Fibroblast of villous mesenchyme (primary cell): Measurements from ENCODE around the gene PRSS2. TPM values are rescaled to one million over a fixed set of nuclear protein-coding genes. Genes with fewer than 3 reads are reported as not detected.
A peak's percentile ranks its signal among the peaks of the same experiment; 100 is the strongest.

Source experiments
- DNase-seq: peaks from one replicate; pipeline ENCODE4 v3.0.0-alpha.2; 2010; ENCODE audit warnings: low read depth
- H3K4me3 ChIP-seq: 2 replicates; pipeline ENCODE4 v1.5.1; 2011; ENCODE audit warnings: low read depth, mild to moderate bottlenecking, low read length
- total RNA-seq: library from RNA; depleted of rRNA; stranded (reverse); fragments of >200 nt; gene quantifications from 2 replicates; pipeline ENCODE4 v1.2.3, GENCODE V29; 2012
- TF ChIP-seq, protein P1 (sequence below): IDR thresholded peaks from 2 replicates; pipeline ENCODE4 v1.5.1; 2012; ENCODE audit warnings: low read depth, mild to moderate bottlenecking, low read length; ENCODE audit not compliant: insufficient read depth

PRSS2 gene
- total RNA-seq, 1 donor = not detected

DNA sequence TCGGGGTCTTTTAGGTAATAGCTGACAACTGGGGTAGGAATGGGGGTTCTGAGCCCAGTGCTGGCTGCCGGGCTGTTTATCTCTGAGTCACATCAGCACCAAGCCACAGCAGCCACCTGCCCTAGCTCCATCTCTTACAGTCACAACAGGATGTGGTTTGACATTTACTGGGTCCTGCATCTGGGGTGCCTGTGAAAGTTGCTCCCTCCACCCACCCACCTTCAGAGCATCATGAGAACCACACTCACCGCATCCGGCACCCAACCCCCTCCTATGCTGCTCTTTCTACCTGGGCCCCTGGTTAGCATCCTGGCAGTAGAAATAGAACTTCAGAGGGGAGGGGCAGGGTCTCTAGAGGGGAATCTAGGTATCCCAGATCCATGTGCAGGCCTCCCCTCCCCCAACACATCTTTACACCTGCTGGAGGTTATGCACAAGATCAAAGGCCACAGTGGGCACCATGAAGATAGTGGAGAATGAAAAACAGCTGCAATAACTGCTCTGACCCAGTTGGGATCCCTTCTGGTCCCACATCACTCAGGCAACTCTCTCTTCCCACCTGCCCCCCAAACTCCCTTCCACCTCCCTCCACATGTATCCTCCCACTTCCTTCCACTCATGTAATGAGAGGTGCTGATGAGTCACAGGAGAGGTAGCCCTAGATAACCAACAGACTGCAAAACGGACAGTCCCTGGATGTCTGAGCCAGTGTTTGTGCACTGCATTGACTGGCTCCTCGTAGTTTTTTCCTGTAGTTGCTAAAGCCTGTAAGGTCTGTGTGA lies 38.2 kb downstream of the PRSS2 start:
- peak; percentile 62 for DNase-seq
- TF ChIP-seq, protein P1, sequence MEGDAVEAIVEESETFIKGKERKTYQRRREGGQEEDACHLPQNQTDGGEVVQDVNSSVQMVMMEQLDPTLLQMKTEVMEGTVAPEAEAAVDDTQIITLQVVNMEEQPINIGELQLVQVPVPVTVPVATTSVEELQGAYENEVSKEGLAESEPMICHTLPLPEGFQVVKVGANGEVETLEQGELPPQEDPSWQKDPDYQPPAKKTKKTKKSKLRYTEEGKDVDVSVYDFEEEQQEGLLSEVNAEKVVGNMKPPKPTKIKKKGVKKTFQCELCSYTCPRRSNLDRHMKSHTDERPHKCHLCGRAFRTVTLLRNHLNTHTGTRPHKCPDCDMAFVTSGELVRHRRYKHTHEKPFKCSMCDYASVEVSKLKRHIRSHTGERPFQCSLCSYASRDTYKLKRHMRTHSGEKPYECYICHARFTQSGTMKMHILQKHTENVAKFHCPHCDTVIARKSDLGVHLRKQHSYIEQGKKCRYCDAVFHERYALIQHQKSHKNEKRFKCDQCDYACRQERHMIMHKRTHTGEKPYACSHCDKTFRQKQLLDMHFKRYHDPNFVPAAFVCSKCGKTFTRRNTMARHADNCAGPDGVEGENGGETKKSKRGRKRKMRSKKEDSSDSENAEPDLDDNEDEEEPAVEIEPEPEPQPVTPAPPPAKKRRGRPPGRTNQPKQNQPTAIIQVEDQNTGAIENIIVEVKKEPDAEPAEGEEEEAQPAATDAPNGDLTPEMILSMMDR = no peak
- no peak overlapping the region for H3K4me3 ChIP-seq

DNA sequence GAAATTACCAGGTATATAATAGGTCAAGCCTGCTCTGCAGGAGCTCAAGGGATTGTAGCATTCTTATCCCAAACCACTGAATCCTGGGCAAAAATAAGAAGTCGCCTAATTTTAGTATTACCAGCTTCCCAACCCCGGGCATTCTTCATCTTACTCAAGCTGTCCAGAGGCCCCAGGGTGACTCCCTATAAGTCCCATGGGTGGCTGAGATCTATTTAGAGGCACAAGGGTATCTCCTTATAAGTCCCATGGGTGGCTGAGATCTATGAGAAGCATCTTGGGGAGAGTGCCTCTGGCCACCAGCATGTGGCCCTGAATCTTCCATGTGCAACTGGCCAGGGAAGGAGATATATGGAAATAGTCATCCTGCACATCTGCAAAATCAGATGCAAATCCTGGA lies 38.9 kb downstream of the PRSS2 start:
- TF ChIP-seq, protein P1 = no peak
- no peak overlapping the region for H3K4me3 ChIP-seq
- DNase-seq = no peak

DNA sequence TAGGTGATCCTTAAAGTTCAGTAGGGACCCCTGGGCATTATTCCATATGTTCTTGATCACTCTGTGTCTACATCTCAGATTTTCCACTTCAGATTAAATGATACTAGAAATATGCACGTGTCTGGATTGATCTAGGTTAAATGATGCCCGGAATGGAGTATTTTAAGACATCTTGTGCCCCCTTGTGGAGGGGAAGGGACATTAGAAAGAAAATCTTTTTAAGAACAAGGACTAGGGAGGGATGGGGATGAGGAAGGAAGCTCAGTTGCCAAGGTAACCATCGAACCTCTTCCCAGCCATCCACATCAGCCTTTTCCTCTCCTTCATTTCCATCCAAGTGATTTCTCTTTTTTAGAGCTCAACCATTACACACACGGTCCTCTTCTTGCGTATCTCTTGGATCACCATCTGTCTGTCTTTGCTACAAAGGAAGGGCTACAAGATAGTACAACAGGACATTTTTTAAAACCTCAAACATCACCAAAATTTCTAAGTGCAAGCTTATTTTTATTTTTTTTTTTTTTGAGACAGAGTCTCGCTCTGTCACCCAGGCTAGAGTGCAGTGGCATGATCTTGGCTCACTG lies 40.5 kb downstream of the PRSS2 start:
- TF ChIP-seq, protein P1 = peak; percentile 75
- H3K4me3 ChIP-seq = no peak overlapping the region
- peak; percentile 65 for DNase-seq

DNA sequence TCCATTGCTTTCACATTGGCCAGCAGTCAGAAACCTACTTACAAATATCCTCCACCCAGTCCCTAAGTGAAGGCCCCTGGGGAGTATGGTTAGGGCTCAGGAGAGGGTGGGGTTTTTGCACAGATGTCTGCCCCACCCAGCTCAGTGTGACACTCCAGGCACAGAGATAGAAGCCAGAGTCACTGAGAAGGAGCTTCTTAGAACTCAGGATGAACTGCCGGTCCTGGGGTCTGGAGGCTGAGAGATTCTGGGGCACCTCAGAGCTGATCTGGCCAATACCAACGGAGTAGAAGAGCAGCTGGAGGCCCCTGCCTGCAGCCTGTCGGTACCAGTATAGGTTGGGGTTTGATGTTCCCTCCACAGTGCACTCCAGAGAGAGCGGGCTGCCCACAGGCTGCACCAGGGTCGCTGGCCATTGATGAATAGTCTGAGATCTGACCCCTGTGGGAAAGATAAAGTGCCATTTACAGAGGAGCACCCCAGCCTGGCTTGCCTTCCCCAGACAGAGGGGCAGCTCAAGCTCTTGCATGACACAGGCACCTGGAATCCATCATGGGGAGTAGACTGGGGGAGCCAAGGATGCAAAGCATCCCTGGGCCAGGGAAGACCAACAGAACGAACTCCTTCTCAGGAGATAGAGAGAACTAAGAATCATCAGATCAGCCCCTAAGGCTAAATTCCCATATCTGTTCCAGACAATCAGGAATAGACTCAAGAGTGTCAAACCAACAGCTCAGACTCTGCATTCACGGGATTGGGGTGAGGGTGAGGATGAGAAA lies 41.9 kb downstream of the PRSS2 start:
- no peak for DNase-seq

DNA sequence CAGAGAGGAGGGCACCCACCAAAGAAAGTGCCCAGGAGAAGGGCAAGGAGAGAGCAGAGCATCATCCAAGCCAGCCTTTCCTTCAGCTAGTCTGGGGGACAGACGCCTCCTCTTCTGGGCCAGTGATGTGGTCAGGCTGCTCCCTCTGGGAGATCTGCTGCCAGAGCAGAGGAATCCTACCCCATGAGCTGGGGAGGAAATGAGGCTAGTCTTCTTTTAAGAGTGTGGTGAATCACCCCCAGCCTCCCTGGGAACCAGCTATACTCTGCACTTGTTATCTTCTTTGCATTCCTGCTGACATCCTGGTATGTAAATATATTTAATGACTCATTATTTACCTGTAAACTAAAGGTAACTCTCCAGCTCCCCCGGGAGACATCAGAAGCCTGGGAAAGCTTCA lies 42.5 kb downstream of the PRSS2 start:
- DNase-seq = peak; percentile 64
- H3K4me3 ChIP-seq = no peak overlapping the region
- TF ChIP-seq, protein P1 = no peak

More for the DNA sequence above, 41.9 kb downstream of the PRSS2 start:
- H3K4me3 ChIP-seq = no peak overlapping the region
- TF ChIP-seq, protein P1 = no peak

DNA sequence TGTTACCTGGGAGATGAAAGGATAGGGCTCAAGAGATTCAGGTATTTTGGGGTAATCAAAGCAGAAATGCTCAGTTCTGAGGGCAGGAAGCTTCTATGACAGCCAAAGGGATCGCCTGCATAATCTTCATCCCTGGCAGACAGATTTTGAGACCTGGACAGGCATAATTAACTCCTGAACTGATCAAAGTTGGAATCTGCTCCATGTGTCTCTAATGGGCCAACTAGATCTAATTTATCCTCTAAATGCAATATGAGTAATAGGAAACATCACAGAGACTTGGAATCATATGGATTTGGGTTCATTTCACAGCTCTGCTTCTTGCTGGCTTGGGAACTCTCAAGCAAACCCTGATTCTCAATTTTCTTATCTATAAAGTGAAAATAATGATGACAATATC lies 42.9 kb downstream of the PRSS2 start:
- no peak for DNase-seq
- H3K4me3 ChIP-seq = no peak overlapping the region
- TF ChIP-seq, protein P1 = no peak
